PFSK-1 (cell line): ENCODE results near the gene CAV3.

Source experiments
- FOXP2 ChIP-seq: optimal IDR thresholded peaks from 2 replicates; pipeline ENCODE3; 2011; ENCODE audit warnings: borderline replicate concordance, control low read depth, inconsistent platforms; ENCODE audit not compliant: insufficient read depth; ENCODE audit errors: extremely low read length, extremely low read depth
- POLR2AphosphoS5 ChIP-seq: IDR thresholded peaks from 2 replicates; pipeline ENCODE4 v1.6.1; 2012; ENCODE audit warnings: low read depth, mild to moderate bottlenecking, control low read depth, low read length, moderate library complexity
- SIN3A ChIP-seq: IDR thresholded peaks from 2 replicates; pipeline ENCODE4 v1.6.1; 2012; ENCODE audit warnings: mild to moderate bottlenecking, low read length, moderate library complexity, borderline replicate concordance; ENCODE audit not compliant: insufficient read depth
- TAF1 ChIP-seq: IDR thresholded peaks from 2 replicates; pipeline ENCODE4 v1.6.1; 2012; ENCODE audit warnings: low read length, control low read depth, borderline replicate concordance; ENCODE audit not compliant: insufficient read depth
- TF ChIP-seq, protein P1 (sequence below), 2 experiments: IDR thresholded peaks; 2 replicates each; pipeline versions ENCODE4 v1.6.1 to v1.8.0; 2011 to 2012; ENCODE audit warnings: low read depth in 2 of 2, low read length in 2 of 2, control low read depth in 1 of 2, inconsistent platforms in 1 of 2, mild to moderate bottlenecking in 1 of 2, moderate library complexity in 1 of 2; ENCODE audit not compliant: insufficient read depth in 1 of 2

The CAV3 gene

DNA sequence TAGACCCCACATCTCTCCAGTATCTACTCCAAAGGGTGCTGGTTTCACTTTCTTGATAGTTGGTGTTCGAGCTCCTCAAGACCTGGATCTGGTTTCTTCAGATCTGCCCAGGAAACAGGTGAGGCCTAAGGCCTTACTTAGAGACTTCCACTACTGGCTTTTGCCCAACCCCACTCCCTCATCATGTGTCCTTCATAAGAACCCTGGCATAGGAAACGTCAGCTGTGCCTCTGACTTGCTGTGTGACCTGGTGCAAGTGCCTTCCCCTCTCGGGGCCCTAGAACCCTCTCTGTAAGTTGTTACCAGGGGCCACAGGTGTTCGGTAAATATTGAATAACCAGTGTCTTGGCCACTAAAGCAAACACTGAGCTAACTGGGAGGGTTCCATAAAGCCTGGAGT lies 31.9 kb downstream of the CAV3 start:
- no peak for TF ChIP-seq TAF1
- no peak for TF ChIP-seq POLR2AphosphoS5
- TF ChIP-seq FOXP2, result no peak
- no peak for TF ChIP-seq SIN3A
- TF ChIP-seq, protein P1, sequence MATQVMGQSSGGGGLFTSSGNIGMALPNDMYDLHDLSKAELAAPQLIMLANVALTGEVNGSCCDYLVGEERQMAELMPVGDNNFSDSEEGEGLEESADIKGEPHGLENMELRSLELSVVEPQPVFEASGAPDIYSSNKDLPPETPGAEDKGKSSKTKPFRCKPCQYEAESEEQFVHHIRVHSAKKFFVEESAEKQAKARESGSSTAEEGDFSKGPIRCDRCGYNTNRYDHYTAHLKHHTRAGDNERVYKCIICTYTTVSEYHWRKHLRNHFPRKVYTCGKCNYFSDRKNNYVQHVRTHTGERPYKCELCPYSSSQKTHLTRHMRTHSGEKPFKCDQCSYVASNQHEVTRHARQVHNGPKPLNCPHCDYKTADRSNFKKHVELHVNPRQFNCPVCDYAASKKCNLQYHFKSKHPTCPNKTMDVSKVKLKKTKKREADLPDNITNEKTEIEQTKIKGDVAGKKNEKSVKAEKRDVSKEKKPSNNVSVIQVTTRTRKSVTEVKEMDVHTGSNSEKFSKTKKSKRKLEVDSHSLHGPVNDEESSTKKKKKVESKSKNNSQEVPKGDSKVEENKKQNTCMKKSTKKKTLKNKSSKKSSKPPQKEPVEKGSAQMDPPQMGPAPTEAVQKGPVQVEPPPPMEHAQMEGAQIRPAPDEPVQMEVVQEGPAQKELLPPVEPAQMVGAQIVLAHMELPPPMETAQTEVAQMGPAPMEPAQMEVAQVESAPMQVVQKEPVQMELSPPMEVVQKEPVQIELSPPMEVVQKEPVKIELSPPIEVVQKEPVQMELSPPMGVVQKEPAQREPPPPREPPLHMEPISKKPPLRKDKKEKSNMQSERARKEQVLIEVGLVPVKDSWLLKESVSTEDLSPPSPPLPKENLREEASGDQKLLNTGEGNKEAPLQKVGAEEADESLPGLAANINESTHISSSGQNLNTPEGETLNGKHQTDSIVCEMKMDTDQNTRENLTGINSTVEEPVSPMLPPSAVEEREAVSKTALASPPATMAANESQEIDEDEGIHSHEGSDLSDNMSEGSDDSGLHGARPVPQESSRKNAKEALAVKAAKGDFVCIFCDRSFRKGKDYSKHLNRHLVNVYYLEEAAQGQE (IDR thresholded peaks at IDR 0.05; ENCODE audit: insufficient read depth in 1 of 2, low read depth in 2 of 2, low read length in 2 of 2), result no peak

DNA sequence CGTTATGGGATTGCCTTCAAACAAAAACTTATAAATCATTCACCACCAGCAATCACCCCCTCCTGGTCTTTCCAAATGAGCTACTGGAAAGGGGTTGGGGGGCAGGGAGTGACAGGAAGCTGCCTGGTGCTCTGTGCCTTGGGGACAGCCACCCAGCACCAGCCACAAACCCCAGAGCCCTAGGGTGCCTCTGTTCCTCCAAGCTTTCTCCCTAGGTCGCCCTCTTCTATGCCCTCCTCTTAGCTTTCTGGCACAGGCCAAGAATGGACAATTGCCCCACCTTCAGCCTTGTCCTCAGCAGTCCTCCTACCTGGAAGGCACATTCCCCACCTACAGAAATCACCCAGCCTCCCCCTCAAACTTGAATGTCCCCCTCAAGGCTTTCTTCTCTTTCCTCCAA lies 32.5 kb downstream of the CAV3 start:
- TF ChIP-seq TAF1 (no peak), SIN3A (no peak), POLR2AphosphoS5 (no peak), FOXP2 (no peak)
- TF ChIP-seq, protein P1 (IDR thresholded peaks at IDR 0.05; ENCODE audit: insufficient read depth in 1 of 2, low read depth in 2 of 2, low read length in 2 of 2), result no peak

DNA sequence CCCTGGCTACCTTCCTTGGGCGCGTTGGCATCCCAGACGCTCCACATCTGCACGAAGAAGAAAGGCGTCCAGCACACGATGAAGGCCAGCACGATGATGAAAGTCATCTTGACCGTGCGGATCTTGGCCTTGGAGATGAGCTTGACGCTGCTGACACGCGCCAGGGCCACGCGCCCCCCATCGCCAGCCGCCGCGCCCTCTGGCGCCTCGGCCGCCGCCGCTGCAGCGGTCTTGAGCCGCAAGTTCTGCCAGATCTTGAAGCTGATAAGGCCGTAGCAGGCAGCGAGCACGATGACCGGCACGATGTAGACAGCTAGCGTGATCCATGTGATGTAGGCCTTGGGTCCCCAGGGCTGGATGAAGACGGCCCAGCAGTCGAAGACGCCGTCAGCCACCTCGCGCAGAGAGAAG lies 33.7 kb downstream of the CAV3 start:
- TF ChIP-seq POLR2AphosphoS5, result no peak
- TF ChIP-seq TAF1, result no peak
- TF ChIP-seq SIN3A, result no peak
- TF ChIP-seq FOXP2, result no peak
- TF ChIP-seq, protein P1 (IDR thresholded peaks at IDR 0.05; ENCODE audit: insufficient read depth in 1 of 2, low read depth in 2 of 2, low read length in 2 of 2), result no peak

DNA sequence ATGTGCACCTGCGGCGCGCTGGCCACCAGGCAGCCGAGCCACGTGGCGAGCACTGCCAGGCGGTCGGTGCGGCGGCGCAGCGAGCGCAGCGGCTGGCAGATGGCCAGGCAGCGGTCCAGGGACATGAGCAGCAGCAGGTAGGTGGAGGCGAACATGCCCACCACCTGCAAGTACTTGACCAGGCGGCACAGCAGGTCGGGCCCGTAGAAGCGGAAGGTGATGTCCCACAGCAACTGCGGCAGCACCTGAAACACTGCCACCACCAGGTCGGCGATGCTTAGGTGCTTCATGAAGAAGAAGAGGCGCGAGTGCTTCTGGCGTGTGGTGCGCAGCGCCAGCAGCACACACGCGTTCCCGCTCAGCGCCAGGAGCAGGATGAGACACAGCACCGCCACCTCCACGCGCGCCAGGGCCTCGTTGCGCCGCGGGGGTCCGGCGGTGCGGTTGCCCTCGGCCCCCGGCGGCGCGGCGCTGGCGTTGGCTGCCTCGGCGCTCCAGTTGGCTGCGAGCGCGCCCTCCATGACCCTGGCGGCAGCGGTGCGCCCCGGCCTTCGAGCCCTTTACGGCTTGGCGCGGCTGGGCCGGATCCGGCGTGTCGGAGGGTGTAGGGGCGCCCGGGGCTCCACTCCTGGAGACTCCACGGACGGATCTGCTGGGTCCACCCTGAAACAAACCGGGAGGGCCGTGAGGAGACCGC lies 34.2 kb downstream of the CAV3 start:
- TF ChIP-seq, protein P1 (IDR thresholded peaks at IDR 0.05; ENCODE audit: insufficient read depth in 1 of 2, low read depth in 2 of 2, low read length in 2 of 2), result no peak
- no peak for TF ChIP-seq POLR2AphosphoS5
- no peak for TF ChIP-seq TAF1
- TF ChIP-seq FOXP2, result no peak
- no peak for TF ChIP-seq SIN3A

DNA sequence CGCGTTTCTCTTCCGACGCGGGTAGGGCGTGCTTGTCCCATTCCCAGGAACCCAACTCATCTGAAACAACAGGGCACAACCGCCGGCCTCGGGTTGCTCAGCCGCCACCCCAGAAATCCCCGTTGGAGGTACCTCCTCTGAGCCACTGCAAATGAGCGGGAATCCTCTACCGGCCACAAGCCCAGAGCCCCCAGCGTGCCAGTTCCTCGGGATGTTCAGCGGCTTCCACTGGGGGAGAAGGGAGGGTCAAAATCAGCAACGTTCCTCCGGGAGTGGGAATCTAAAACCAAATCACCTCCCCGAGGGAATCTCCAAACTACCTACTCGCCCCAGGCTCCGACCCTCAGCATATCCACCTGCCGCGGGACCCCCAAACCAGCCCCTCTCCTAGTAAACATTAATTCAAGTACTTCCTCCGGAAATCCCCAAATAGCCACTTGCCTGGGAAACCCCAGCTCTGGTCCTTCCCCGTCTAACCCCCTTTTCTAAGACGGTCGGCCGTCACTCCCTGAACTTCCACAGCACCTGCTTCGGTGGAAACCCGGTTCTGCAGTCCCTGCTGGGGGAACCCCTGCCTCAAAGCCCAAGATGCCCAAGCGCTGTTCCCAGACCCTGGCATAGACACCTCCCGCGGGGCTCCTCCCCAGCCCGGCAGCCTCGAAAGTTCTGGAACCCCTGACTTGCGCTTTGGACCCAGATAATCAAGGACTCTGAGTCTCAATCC lies 34.9 kb downstream of the CAV3 start:
- no peak for TF ChIP-seq POLR2AphosphoS5
- TF ChIP-seq SIN3A, result no peak
- TF ChIP-seq, protein P1 (IDR thresholded peaks at IDR 0.05; ENCODE audit: insufficient read depth in 1 of 2, low read depth in 2 of 2, low read length in 2 of 2), result no peak
- TF ChIP-seq TAF1, result no peak
- no peak for TF ChIP-seq FOXP2
